ENCODE measurements around the gene MAP3K4.
A peak's percentile ranks its signal among the peaks of the same experiment; 100 is the strongest.

The MAP3K4 gene

GRCh38 chr6:161068321-161068741 is 76.8 kb downstream of the MAP3K4 start:
- Mint-ChIP-seq H3K36me3 (peaks cover 10% of the 10 kb centered on the region), H3K9me3 (no peaks in the 10 kb centered on the region), H3K27ac (no peak overlapping the region), H3K4me3 (no peak overlapping the region), H3K4me1 (peaks cover 21% of the 10 kb centered on the region), H3K27me3 (no peaks in the 10 kb centered on the region)

- Mint-ChIP-seq H3K9me3 (no peaks in the 10 kb centered on the region), H3K27me3 (no peaks in the 10 kb centered on the region), H3K4me1 (peaks cover 8% of the 10 kb centered on the region), H3K27ac (no peak overlapping the region), H3K4me3 (no peak overlapping the region), H3K36me3 (peaks cover 6% of the 10 kb centered on the region)
Measured at GRCh38 chr6:161073930-161074329, 82.4 kb downstream of the MAP3K4 start.

DNA sequence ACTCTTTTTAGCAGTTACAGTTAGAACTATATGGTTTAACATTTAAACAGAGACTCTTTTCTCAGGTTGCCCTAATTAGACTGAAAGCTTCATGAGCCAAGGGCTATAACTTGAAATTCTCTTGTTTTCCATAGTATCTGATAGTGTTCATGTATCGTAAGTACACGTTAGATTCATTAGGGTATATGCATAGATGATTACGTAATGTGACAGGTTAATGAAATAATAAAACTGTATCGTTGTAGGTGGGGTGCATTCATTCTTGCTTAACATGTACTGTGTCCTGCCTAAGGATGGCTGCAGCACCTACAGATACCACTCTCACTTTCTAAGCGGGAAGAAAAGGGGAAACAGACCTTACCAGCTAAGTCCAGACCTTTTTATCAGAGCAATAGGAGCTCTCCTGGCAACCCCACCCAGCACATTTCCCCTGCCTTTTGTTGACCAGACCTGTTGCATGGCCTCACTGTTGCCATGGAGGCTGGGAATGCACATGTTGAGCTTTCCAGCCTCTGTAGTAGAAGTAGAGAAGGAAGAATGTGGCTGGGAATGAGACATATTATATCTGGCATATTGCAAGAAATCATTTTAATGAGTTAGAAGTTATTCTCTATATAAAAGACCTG is 83.0 kb downstream of the MAP3K4 start:
- H3K9me3 Mint-ChIP-seq: no peaks in the 10 kb centered on the region
- H3K36me3 Mint-ChIP-seq: peaks cover 6% of the 10 kb centered on the region
- H3K4me1 Mint-ChIP-seq: peaks cover 8% of the 10 kb centered on the region
- no peak overlapping the region for H3K27ac Mint-ChIP-seq
- H3K27me3 Mint-ChIP-seq: no peaks in the 10 kb centered on the region
- H3K4me3 Mint-ChIP-seq: no peak overlapping the region

DNA sequence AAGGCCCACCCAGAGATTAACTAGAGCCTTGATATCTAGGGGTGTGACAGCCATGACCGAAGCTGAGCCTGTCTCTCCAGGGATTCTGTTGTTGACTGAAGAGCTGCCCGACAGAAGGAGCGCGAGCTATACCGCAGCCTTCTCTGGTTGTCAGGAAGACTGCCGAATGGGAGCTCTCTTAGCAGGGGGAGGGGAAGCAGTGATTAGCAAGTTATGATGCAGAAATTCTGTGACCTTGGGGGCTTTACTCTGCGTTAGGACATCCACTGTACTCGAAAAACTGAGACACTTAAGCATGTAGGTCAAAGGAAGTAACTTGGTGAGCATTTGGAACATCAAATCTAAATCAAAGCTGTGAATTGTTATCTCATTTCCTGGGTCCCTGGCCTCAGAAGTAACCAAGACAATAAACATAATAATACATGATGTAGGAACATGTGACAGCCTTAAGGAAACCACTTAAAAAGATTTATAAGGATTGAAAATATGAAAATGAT is 84.7 kb downstream of the MAP3K4 start:
- peaks cover 9% of the 10 kb centered on the region for H3K36me3 Mint-ChIP-seq
- no peak overlapping the region for H3K27ac Mint-ChIP-seq
- no peak overlapping the region for H3K4me3 Mint-ChIP-seq
- H3K4me1 Mint-ChIP-seq: peaks cover 14% of the 10 kb centered on the region
- H3K9me3 Mint-ChIP-seq: no peaks in the 10 kb centered on the region
- no peaks in the 10 kb centered on the region for H3K27me3 Mint-ChIP-seq

DNA sequence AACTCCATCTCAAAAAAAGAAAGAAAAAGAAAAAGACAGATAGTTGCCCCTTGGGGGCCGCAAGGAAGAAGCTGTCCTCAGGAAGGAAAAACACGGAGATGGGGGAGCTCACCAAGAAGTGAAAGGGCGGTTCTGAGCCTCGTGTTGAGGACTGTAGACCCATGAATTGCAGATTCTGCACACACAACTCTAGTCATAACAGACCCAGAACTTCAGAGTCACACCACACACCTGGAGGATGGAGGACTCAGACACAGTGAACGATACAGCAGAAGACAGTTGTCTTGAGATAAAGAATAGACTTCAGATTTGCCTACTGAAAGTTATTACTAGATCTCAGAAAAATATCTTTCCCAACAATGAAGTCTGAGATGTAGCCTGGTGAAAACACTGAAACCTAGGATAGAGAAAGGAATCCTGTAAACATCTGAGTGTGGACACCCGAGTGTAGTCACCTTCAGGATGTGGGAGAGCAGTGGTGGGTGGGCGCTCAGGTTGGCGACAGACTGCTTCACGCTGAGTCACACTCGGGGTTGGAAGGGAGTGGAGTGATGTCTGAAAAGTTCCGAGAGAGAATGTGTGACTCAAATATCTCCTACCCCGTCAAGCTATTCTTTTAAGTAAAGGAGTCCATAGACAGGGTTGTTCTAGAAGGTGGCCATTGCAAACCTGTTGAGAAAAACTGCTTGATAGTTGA is 88.1 kb downstream of the MAP3K4 start:
- peak overlapping the region; percentile 47 for H3K27ac Mint-ChIP-seq

DNA sequence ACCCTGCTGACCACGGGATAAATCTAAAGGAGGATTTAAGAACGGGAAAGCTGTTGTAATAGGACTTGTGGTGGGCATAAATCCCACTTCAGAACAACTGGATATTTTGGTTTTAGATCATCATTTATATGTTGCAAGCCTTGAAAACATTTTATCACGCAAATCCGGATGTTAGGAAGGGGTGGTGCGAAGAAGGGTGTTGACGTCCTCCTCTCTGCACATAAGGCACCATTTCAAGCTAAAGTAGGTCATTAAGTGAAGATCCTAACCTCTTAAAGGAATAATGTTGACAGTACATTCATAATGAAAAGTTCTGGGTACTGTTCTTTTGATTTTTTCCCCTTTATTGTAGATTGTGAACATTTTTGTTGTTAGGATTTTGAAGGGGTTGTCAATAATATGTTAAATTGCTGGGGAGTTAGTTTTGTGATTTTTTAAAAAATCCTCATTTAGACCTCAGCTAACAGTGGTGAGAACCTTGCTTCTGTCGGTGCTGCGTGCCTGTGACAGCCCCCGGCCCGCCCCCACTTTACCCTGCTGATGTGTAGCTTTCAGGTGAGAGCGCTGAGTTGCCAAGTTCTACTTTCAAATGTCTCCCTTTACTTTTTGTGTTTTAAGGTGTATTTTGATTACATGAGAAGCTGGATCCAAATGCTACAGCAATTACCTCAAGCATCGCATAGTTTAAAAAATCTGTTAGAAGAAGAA is 88.8 kb downstream of the MAP3K4 start:
- H3K36me3 Mint-ChIP-seq: peaks cover 9% of the 10 kb centered on the region
- H3K27me3 Mint-ChIP-seq: no peaks in the 10 kb centered on the region
- H3K9me3 Mint-ChIP-seq: no peaks in the 10 kb centered on the region
- H3K4me3 Mint-ChIP-seq: no peak overlapping the region
- no peak overlapping the region for H3K27ac Mint-ChIP-seq
- H3K4me1 Mint-ChIP-seq: peaks cover 7% of the 10 kb centered on the region

More for the DNA sequence above, 88.1 kb downstream of the MAP3K4 start:
- Mint-ChIP-seq H3K27me3 (no peaks in the 10 kb centered on the region), H3K9me3 (no peaks in the 10 kb centered on the region), H3K4me3 (no peak overlapping the region), H3K4me1 (peaks cover 7% of the 10 kb centered on the region), H3K36me3 (peaks cover 7% of the 10 kb centered on the region)

DNA sequence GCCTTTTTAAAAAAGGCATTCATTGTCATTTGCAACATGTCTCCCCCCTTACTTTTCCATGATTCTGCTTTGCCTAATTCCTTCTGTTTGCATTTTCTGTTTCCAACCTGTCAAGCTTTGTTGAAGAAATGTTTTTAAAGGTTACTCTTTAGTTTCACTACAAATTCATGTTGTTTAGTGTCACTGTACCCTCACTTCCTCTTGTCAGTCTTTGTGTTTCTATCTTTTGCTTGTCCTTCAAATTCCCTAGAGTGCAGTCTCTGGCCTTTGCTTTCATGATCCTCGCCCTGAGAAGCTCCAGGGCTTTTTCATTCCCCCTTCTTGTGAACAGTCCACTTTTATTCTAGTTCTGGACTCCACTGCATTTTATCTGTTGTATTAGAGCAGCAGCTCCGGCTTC is 90.6 kb downstream of the MAP3K4 start:
- no peak overlapping the region for H3K4me3 Mint-ChIP-seq
- H3K9me3 Mint-ChIP-seq: no peaks in the 10 kb centered on the region
- no peak overlapping the region for H3K27ac Mint-ChIP-seq
- H3K4me1 Mint-ChIP-seq: peaks cover 7% of the 10 kb centered on the region
- peaks cover 9% of the 10 kb centered on the region for H3K36me3 Mint-ChIP-seq
- H3K27me3 Mint-ChIP-seq: no peaks in the 10 kb centered on the region

DNA sequence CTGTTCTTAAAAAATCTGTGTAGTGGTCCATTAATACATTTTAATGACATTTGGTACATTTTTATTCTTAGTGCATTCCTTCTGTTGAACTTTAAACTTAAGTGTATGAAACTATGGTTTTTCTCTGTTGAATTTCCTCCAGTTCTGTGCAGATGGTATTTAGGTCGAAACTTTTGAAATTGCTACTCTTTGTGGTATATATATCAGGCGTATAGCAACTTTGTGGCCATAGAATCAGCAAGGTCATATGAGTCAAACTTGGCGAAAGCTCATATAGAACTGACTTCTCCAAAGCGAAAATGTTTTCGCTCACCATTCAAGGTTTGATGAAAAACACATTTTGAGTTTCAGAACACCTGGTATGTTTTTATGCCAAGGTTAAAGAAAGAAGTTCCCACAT is 93.7 kb downstream of the MAP3K4 start:
- no peaks in the 10 kb centered on the region for H3K4me1 Mint-ChIP-seq
- H3K27ac Mint-ChIP-seq: no peak overlapping the region
- peaks cover 13% of the 10 kb centered on the region for H3K36me3 Mint-ChIP-seq
- H3K27me3 Mint-ChIP-seq: no peaks in the 10 kb centered on the region
- no peak overlapping the region for H3K4me3 Mint-ChIP-seq
- H3K9me3 Mint-ChIP-seq: no peaks in the 10 kb centered on the region

GRCh38 chr6:161088676-161089328 is 97.2 kb downstream of the MAP3K4 start:
- peaks cover 19% of the 10 kb centered on the region for H3K36me3 Mint-ChIP-seq

DNA sequence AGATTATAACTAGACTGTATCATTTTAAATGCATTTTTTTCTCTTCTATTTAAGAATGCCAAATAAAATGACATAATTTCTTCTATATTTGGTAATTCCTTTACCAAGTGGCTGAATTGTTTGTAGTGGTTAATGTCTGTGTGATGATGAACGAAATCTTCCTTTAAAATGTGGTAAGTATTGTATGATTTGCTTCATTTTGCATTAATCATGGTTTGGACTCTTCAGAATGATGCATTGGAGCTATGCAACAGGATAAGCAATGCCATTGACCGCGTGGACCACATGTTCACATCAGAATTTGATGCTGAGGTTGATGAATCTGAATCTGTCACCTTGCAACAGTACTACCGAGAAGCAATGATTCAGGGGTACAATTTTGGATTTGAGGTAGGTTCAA is 99.6 kb downstream of the MAP3K4 start:
- peaks cover 13% of the 10 kb centered on the region for H3K36me3 Mint-ChIP-seq
- H3K4me3 Mint-ChIP-seq: no peak overlapping the region
- H3K9me3 Mint-ChIP-seq: no peaks in the 10 kb centered on the region
- no peak overlapping the region for H3K27ac Mint-ChIP-seq
- H3K4me1 Mint-ChIP-seq: no peaks in the 10 kb centered on the region
- no peaks in the 10 kb centered on the region for H3K27me3 Mint-ChIP-seq

More at GRCh38 chr6:161088676-161089328, 97.2 kb downstream of the MAP3K4 start:
- H3K9me3 Mint-ChIP-seq: no peaks in the 10 kb centered on the region
- H3K4me1 Mint-ChIP-seq: no peaks in the 10 kb centered on the region
- H3K27me3 Mint-ChIP-seq: no peaks in the 10 kb centered on the region
- H3K27ac Mint-ChIP-seq: peak overlapping the region; percentile 4
- H3K4me3 Mint-ChIP-seq: no peak overlapping the region

- no peak overlapping the region for H3K4me3 Mint-ChIP-seq
- H3K9me3 Mint-ChIP-seq: no peaks in the 10 kb centered on the region
- H3K36me3 Mint-ChIP-seq: peaks cover 13% of the 10 kb centered on the region
- no peak overlapping the region for H3K27ac Mint-ChIP-seq
- H3K27me3 Mint-ChIP-seq: no peaks in the 10 kb centered on the region
- no peaks in the 10 kb centered on the region for H3K4me1 Mint-ChIP-seq
Measured at GRCh38 chr6:161091972-161092701, 100.6 kb downstream of the MAP3K4 start.

DNA sequence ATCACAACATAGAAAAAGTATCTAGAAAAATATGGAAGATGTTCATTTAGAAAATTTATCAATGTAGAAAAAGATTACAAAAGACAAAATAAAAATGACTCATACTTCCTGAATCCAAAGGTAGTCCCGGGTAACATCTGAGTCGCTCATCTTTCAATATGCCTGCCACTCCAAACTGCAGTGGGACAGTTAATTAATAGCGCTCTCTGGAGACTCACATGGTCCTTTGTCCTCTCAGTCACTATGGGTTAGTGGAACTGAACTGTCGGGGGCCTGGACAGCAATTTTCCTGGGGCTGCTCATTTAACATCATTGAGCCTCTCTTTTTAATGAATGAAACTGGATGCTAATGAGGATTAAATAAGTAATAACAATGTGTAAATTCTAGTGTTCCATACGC is 103.4 kb downstream of the MAP3K4 start:
- H3K4me1 Mint-ChIP-seq: no peaks in the 10 kb centered on the region
- no peaks in the 10 kb centered on the region for H3K9me3 Mint-ChIP-seq
- H3K4me3 Mint-ChIP-seq: no peak overlapping the region
- H3K36me3 Mint-ChIP-seq: peaks cover 19% of the 10 kb centered on the region
- no peak overlapping the region for H3K27ac Mint-ChIP-seq
- H3K27me3 Mint-ChIP-seq: no peaks in the 10 kb centered on the region

DNA sequence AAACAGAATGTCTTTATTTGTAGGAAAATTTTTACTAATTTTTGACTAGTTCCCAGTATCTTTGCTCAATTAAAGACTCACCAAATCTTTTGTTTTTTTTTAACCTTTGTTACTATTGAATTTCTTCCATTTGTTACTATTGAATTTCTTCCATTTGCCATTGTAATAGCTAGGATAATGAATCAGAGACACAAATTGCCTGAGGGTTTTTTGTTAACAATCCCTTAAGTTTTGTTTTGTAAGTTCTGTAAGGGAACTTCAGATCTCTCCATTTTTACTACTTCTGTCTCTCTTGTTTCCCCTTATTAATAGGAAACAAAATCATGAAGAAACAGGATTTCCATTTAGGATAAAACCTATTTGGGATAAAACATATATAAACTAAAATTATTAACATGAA is 104.3 kb downstream of the MAP3K4 start:
- Mint-ChIP-seq H3K27me3 (no peaks in the 10 kb centered on the region), H3K36me3 (peaks cover 14% of the 10 kb centered on the region), H3K4me1 (no peaks in the 10 kb centered on the region), H3K9me3 (no peaks in the 10 kb centered on the region), H3K4me3 (no peak overlapping the region), H3K27ac (no peak overlapping the region)

- Mint-ChIP-seq H3K4me1 (no peaks in the 10 kb centered on the region), H3K36me3 (peaks cover 20% of the 10 kb centered on the region), H3K9me3 (no peaks in the 10 kb centered on the region), H3K27ac (no peak overlapping the region), H3K4me3 (no peak overlapping the region), H3K27me3 (no peaks in the 10 kb centered on the region)
Measured at GRCh38 chr6:161100072-161100471, 108.5 kb downstream of the MAP3K4 start.

DNA sequence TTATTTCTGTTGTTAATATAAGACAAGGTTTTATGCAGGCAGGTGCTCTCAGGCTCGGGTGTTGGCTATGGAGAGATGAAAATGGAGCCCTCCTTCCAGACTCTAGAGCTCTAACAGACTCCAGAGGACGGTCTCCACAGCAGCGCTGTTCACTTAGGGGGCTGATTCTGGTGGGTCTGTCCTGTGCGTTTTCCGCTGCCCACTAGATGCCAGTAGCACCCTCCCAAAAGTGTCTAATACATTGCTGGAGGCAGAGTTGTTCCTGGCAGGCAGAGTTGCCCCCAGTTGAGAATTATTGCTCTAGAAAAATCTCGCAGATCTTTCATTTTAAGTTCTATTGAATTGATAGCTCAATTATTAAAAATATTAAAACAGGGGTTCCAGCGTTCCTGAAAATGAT is 109.9 kb downstream of the MAP3K4 start:
- Mint-ChIP-seq H3K27me3 (no peaks in the 10 kb centered on the region), H3K36me3 (peaks cover 25% of the 10 kb centered on the region), H3K27ac (no peak overlapping the region), H3K4me3 (no peak overlapping the region), H3K4me1 (no peaks in the 10 kb centered on the region), H3K9me3 (no peaks in the 10 kb centered on the region)
